Hepatocyte (in vitro differentiated cells): ENCODE measurements around the gene HDAC2. TPM values are rescaled to one million over a fixed set of nuclear protein-coding genes. Genes with fewer than 3 reads are reported as not detected.

Source experiments
- DNase-seq: peaks from one replicate; pipeline ENCODE4 v3.0.0-alpha.2; 2016; ENCODE audit warnings: low spot score
- H2AFZ ChIP-seq: fragments of 200-600 bp; sonication (generic); 2 replicates; pipeline ENCODE4 v1.6.0; 2016; ENCODE audit warnings: antibody characterized with exemption, mild to moderate bottlenecking
- H3K27ac ChIP-seq: fragments of 200-600 bp; sonication (generic); 2 replicates; pipeline ENCODE4 v1.5.1; 2016; ENCODE audit warnings: mild to moderate bottlenecking
- H3K27me3 ChIP-seq: fragments of 200-600 bp; sonication (generic); 2 replicates; pipeline ENCODE4 v1.6.1; 2016
- H3K36me3 ChIP-seq: fragments of 200-600 bp; sonication (generic); replicated peaks from 2 replicates; pipeline ENCODE4 v1.5.1; 2016; ENCODE audit warnings: low read depth; ENCODE audit not compliant: insufficient read depth
- H3K4me1 ChIP-seq: fragments of 200-600 bp; sonication (generic); 2 replicates; pipeline ENCODE4 v1.5.1; 2016; ENCODE audit warnings: mild to moderate bottlenecking, moderate library complexity; ENCODE audit not compliant: insufficient read depth
- H3K4me2 ChIP-seq: fragments of 200-600 bp; sonication (generic); 2 replicates; pipeline ENCODE4 v1.6.0; 2016
- H3K4me3 ChIP-seq: fragments of 200-600 bp; sonication (generic); 2 replicates; pipeline ENCODE4 v1.5.1; 2016; ENCODE audit warnings: mild to moderate bottlenecking
- H3K79me2 ChIP-seq: fragments of 200-600 bp; sonication (generic); 2 replicates; pipeline ENCODE4 v1.6.0; 2017; ENCODE audit warnings: mild to moderate bottlenecking
- H3K9me2 ChIP-seq: fragments of 200-600 bp; sonication (generic); replicated peaks from 2 replicates; pipeline ENCODE4 v1.6.0; 2017; ENCODE audit warnings: mild to moderate bottlenecking; ENCODE audit not compliant: insufficient read depth
- H3K9me3 ChIP-seq: fragments of 200-600 bp; sonication (generic); 2 replicates; pipeline ENCODE4 v1.5.1; 2016; ENCODE audit warnings: low read depth, mild to moderate bottlenecking
- H4K20me1 ChIP-seq: fragments of 200-600 bp; sonication (generic); 2 replicates; pipeline ENCODE4 v1.6.0; 2016; ENCODE audit warnings: mild to moderate bottlenecking; ENCODE audit not compliant: insufficient read depth, poor library complexity, severe bottlenecking
- CTCF ChIP-seq: fragments of 200-600 bp; sonication (generic); IDR thresholded peaks from 2 replicates; pipeline ENCODE4 v1.5.1; 2016; ENCODE audit warnings: antibody characterized with exemption, mild to moderate bottlenecking; ENCODE audit not compliant: poor library complexity
- EZH2 ChIP-seq: fragments of 200-600 bp; sonication (generic); IDR thresholded peaks from 2 replicates; pipeline ENCODE4 v1.6.1; 2016; ENCODE audit warnings: antibody characterized with exemption, mild to moderate bottlenecking, borderline replicate concordance
- EZH2phosphoT487 ChIP-seq: fragments of 200-600 bp; sonication (generic); IDR thresholded peaks from one replicate; pipeline ENCODE4 v1.6.1; 2018; ENCODE audit warnings: antibody characterized with exemption, mild to moderate bottlenecking, low read depth, moderate library complexity; ENCODE audit not compliant: unreplicated experiment, severe bottlenecking
- WGBS: methylation state at CpG from one replicate; pipeline ENCODE4 v1.1.6; 2016; ENCODE audit warnings: low lambda C conversion rate; ENCODE audit errors: missing lambda C conversion rate; 5-methylcytosine and 5-hydroxymethylcytosine counted together
- polyA plus RNA-seq: library from polyadenylated mRNA; unstranded; fragments of >200 nt; fragmentation: Nextera tagmentation; extraction: Ambion mirVana; gene quantifications from 2 replicates; pipeline ENCODE4 v1.2.1, GENCODE V29; 2016
- total RNA-seq: library from RNA; depleted of rRNA; stranded (reverse); fragments of >200 nt; gene quantifications from 2 replicates; pipeline ENCODE4 v1.2.3, GENCODE V29; 2014

The HDAC2 gene
- total and polyA plus RNA-seq, 2 experiments from 2014 or later, result 139 to 173 TPM

GRCh38 chr6:113949499-113949898 is 21.4 kb downstream of the HDAC2 start:
- no peak for TF ChIP-seq EZH2phosphoT487
- no peak for TF ChIP-seq CTCF
- TF ChIP-seq EZH2, result no peak
- Histone ChIP-seq H2AFZ (no peak overlapping the region), H3K4me2 (no peak overlapping the region), H3K4me3 (no peak overlapping the region), H4K20me1 (peaks cover 5% of the 10 kb centered on the region), H3K27me3 (no peaks in the 10 kb centered on the region), H3K36me3 (no peaks in the 10 kb centered on the region), H3K9me3 (no peaks in the 10 kb centered on the region), H3K9me2 (no peaks in the 10 kb centered on the region), H3K79me2 (peaks cover 47% of the 10 kb centered on the region), H3K27ac (no peak overlapping the region), H3K4me1 (no peaks in the 10 kb centered on the region)
- DNase-seq, result no peak
- 94% methylated on average over 8 of the region's 8 CpGs for WGBS

- H3K9me3 ChIP-seq, result no peaks in the 10 kb centered on the region
- DNase-seq, result no peak
- no peak overlapping the region for H2AFZ ChIP-seq
- peaks cover 16% of the 10 kb centered on the region for H3K79me2 ChIP-seq
- H3K27me3 ChIP-seq, result no peaks in the 10 kb centered on the region
- no peak overlapping the region for H3K27ac ChIP-seq
- H4K20me1 ChIP-seq, result peaks cover under 1% of the 10 kb centered on the region
- no peak overlapping the region for H3K4me2 ChIP-seq
- H3K36me3 ChIP-seq, result no peaks in the 10 kb centered on the region
- H3K4me1 ChIP-seq, result no peaks in the 10 kb centered on the region
- H3K4me3 ChIP-seq, result no peak overlapping the region
- H3K9me2 ChIP-seq, result no peaks in the 10 kb centered on the region
- WGBS, result 89% methylated on average over 2 of the region's 2 CpGs
- no peak for TF ChIP-seq CTCF
- no peak for TF ChIP-seq EZH2
- TF ChIP-seq EZH2phosphoT487, result no peak
Measured at GRCh38 chr6:113944701-113945100, 26.2 kb downstream of the HDAC2 start.

- H3K36me3 ChIP-seq, result no peaks in the 10 kb centered on the region
- no peak for DNase-seq
- no peak overlapping the region for H3K4me3 ChIP-seq
- H3K9me2 ChIP-seq, result no peaks in the 10 kb centered on the region
- H3K4me2 ChIP-seq, result no peak overlapping the region
- H3K9me3 ChIP-seq, result no peaks in the 10 kb centered on the region
- H2AFZ ChIP-seq, result no peak overlapping the region
- H4K20me1 ChIP-seq, result no peaks in the 10 kb centered on the region
- no peaks in the 10 kb centered on the region for H3K79me2 ChIP-seq
- no peaks in the 10 kb centered on the region for H3K27me3 ChIP-seq
- H3K27ac ChIP-seq, result no peak overlapping the region
- no peaks in the 10 kb centered on the region for H3K4me1 ChIP-seq
- TF ChIP-seq EZH2phosphoT487 (no peak), EZH2 (no peak), CTCF (no peak)
Measured at GRCh38 chr6:113939825-113940224, 31.1 kb downstream of the HDAC2 start.
